B cell (primary cell): ENCODE data around the gene TTC34.

Experiments used
- EZH2 ChIP-seq: IDR thresholded peaks from 2 replicates; pipeline ENCODE4 v1.6.1; 2012; ENCODE audit warnings: borderline replicate concordance, low read depth, mild to moderate bottlenecking, moderate library complexity, low read length; ENCODE audit not compliant: insufficient read depth, poor library complexity, severe bottlenecking
- TF ChIP-seq, protein P1 (sequence below): fragments of 200-600 bp; IDR thresholded peaks from one replicate; pipeline ENCODE4 v1.8.0; 2022; ENCODE audit warnings: antibody characterized with exemption, mild to moderate bottlenecking

DNA sequence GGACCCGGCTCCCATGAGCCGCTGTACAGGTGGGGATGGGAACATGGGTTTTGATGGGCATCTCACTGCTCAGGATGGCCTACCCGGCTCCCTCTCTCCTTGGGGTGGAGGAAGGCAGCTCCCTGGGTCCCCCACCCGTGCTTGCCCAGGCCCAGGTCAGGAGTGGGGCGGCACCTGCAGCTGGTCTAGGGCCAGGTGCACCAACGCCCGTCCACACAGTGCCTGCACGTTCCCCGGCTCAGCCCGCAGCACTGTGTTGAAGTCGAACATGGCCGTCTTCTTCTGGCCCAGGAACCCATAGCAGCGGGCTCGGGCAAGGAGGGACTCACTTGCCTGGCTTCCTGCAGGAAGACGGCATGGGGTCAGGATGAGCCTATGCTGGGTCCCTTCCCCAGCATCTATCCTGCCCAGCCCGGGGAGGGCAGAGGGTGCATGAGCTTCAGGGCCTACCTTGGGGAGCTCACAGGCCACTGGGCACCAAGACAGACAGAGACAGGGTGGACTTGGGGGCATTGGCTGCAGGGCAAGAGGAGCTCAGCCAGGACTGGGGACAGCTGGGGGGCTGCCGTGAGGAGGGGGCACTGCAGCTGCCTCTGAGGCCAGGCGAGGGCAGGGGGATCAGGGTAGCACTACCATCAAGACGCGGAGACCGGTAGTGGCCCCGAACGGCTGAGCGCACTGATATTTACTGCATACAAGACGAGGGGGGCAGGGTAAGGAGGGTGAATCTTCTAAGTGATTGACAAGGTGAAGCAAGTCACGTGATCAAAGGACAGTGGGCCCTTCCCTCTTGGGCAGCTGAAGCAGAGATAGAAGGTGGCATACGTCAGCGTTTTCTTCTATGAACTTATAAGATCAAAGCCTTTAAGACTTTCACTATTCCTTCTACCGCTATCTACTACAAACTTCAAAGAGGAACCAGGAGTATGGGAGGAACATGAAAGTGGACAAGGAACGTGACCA is 17.8 kb downstream of the TTC34 start:
- TF ChIP-seq, protein P1, sequence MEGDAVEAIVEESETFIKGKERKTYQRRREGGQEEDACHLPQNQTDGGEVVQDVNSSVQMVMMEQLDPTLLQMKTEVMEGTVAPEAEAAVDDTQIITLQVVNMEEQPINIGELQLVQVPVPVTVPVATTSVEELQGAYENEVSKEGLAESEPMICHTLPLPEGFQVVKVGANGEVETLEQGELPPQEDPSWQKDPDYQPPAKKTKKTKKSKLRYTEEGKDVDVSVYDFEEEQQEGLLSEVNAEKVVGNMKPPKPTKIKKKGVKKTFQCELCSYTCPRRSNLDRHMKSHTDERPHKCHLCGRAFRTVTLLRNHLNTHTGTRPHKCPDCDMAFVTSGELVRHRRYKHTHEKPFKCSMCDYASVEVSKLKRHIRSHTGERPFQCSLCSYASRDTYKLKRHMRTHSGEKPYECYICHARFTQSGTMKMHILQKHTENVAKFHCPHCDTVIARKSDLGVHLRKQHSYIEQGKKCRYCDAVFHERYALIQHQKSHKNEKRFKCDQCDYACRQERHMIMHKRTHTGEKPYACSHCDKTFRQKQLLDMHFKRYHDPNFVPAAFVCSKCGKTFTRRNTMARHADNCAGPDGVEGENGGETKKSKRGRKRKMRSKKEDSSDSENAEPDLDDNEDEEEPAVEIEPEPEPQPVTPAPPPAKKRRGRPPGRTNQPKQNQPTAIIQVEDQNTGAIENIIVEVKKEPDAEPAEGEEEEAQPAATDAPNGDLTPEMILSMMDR: no peak
- TF ChIP-seq EZH2: no peak
